IPS-18a (cell line): ENCODE results near the gene RBP3.

Source experiments
- H3K27ac ChIP-seq: one replicate; pipeline ENCODE4 v1.5.1; 2013; ENCODE audit warnings: low read length
- H3K27me3 ChIP-seq: one replicate; pipeline ENCODE4 v1.6.1; 2013; ENCODE audit warnings: mild to moderate bottlenecking, low read length; ENCODE audit not compliant: control insufficient read depth, insufficient read depth
- H3K36me3 ChIP-seq: one replicate; pipeline ENCODE4 v1.6.1; 2013; ENCODE audit warnings: low read depth, low read length; ENCODE audit not compliant: control insufficient read depth
- H3K4me1 ChIP-seq: one replicate; pipeline ENCODE4 v1.6.1; 2013; ENCODE audit warnings: low read depth, low read length; ENCODE audit not compliant: control insufficient read depth
- H3K4me3 ChIP-seq: one replicate; pipeline ENCODE4 v1.5.1; 2013; ENCODE audit warnings: low read length
- H3K9ac ChIP-seq: one replicate; pipeline ENCODE4 v1.6.1; 2013; ENCODE audit warnings: mild to moderate bottlenecking, low read length, moderate library complexity
- H3K9me3 ChIP-seq: one replicate; pipeline ENCODE4 v1.6.1; 2013; ENCODE audit warnings: low read depth, low read length; ENCODE audit not compliant: control insufficient read depth

Gene RBP3

DNA sequence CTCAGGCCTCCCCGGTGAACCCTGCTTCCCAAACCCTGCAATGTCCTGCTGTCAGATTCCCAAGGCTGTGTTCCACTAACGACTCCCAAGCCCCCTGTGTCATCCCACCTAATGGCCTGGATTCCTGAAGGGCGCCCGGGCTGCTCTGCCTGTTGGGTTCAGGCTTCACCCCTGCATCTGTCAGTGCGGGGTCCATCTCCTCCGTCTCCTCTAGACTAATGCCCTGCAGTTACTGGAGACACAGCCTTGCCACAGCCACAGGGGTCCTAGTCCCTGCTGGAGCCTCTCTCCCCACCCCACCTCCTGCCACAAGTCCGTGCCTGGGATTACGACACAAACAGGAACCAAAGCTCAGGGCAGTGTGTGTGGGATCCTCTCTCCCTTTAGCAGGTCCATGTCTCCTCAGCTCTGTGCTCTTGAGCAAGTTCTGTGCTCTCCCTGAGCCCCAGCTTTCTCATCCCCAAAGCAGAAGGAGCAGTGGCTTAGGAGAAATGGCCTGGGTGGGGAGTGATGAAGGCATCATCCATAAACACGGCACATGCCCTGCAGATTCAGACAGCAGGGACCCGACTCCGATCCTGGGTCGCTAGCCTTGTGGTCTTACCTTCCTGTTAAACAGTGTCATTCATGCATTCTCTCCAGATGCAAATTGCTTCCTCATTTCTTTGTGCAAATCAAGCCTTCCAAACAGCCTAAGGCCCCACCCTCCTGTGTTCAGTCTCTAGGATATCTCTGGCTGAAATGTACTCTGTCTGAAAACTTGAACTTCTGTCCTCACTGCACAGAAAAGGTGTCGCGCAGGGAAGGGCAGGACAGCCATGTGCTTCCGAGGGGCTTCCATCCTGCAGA is 8.2 kb upstream of the RBP3 start:
- no peak overlapping the region for H3K4me3 ChIP-seq
- no peak overlapping the region for H3K27ac ChIP-seq
- H3K4me1 ChIP-seq = peaks cover 11% of the 10 kb centered on the region
- no peak overlapping the region for H3K9ac ChIP-seq
- H3K9me3 ChIP-seq = no peaks in the 10 kb centered on the region
- no peaks in the 10 kb centered on the region for H3K27me3 ChIP-seq
- no peaks in the 10 kb centered on the region for H3K36me3 ChIP-seq

DNA sequence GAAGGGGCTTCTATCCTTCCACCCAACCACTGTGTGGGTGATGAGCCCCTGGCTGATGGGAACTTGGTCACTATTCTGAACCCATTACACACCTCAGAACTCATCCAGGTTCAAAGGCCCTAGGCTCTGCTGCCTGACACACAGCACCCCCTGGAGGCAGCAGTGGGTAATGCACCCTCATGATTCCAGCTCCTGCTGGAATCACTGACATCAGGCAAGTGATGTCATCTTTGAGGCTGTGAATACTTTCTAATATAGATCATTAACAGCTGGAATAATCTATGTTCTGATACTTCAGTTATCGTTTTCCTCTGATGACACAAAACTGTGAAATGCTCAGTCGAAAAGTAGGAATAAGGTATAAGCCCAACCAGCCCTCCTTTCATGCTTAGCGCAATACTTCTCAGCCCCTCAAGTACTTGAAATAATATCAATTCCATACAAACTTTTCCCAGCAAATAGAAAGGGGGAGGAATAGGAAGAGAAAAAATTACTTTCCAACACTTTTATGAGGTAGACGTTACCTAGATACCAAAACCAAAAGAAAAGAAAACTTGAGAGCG is 7.5 kb upstream of the RBP3 start:
- Histone ChIP-seq H3K27ac (no peak overlapping the region), H3K27me3 (no peaks in the 10 kb centered on the region), H3K36me3 (no peaks in the 10 kb centered on the region), H3K4me1 (peaks cover 11% of the 10 kb centered on the region), H3K4me3 (no peak overlapping the region), H3K9me3 (no peaks in the 10 kb centered on the region), H3K9ac (no peak overlapping the region)

DNA sequence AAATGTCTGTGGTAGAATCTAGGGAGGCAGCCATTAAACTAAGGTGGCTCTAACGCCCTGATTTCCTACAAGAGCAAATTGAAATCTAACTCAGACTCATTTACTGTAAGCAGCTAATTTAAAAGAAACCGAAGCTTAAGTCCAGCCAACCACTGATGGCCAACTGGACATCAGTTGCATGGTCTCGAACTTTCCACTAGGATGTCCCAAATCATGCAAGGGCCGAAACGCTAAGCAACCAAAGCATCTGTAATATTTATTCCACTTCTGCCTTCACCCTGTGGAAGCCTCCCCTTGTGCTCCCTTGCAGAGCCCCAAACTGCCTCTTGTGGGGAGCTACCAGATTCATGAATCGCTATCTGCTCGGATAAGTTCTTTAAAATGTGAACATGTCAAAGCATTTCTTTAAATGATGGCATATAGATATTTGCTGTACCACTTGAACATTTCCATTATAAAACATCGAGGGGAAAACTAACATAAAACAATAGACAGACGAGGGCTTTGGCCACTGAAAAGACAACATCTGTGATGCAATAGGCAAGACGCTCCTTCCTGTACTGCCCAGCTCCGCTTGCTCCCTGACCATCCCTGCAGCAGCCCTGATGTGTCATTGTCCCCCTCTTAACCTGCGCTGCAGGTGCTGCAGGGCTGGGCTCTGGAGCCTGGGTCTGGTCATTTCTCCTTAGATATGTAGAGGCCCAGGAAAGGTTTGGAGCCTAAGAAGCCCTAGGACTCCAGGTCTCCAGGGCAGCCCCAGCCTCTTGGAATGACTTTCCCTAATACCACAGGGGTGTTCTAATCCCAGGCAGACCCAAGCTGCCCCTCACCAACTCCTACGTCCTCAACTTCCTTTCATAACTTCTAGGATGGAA is 2.9 kb upstream of the RBP3 start:
- Histone ChIP-seq H3K9me3 (no peaks in the 10 kb centered on the region), H3K9ac (no peak overlapping the region), H3K4me3 (no peak overlapping the region), H3K27me3 (no peaks in the 10 kb centered on the region), H3K4me1 (peaks cover 11% of the 10 kb centered on the region), H3K36me3 (no peaks in the 10 kb centered on the region), H3K27ac (no peak overlapping the region)

DNA sequence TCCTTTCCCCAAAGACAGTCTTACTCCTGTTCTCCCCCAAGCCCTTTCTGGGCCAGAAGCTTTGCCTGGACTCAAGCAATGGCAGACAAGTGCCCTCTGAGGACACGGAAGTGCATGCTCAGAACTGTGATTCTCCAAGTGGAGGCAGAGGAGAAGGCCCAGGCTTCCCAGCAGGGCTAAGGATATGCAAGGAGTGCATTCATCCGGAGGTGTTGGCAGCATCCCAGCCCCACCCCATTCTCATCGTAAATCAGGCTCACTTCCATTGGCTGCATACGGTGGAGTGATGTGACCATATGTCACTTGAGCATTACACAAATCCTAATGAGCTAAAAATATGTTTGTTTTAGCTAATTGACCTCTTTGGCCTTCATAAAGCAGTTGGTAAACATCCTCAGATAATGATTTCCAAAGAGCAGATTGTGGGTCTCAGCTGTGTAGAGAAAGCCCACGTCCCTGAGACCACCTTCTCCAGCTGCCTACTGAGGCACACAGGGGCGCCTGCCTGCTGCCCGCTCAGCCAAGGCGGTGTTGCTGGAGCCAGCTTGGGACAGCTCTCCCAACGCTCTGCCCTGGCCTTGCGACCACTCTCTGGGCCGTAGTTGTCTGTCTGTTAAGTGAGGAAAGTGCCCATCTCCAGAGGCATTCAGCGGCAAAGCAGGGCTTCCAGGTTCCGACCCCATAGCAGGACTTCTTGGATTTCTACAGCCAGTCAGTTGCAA is 1.4 kb upstream of the RBP3 start:
- no peak overlapping the region for H3K4me3 ChIP-seq
- no peak overlapping the region for H3K9ac ChIP-seq
- H3K36me3 ChIP-seq = no peaks in the 10 kb centered on the region
- H3K9me3 ChIP-seq = no peaks in the 10 kb centered on the region
- H3K27me3 ChIP-seq = no peaks in the 10 kb centered on the region
- no peak overlapping the region for H3K27ac ChIP-seq
- H3K4me1 ChIP-seq = peaks cover 11% of the 10 kb centered on the region

DNA sequence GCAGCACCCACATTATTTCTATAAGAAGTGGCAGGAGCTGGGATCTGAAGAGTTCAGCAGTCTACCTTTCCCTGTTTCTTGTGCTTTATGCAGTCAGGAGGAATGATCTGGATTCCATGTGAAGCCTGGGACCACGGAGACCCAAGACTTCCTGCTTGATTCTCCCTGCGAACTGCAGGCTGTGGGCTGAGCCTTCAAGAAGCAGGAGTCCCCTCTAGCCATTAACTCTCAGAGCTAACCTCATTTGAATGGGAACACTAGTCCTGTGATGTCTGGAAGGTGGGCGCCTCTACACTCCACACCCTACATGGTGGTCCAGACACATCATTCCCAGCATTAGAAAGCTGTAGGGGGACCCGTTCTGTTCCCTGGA is 874 bp upstream of the RBP3 start:
- no peak overlapping the region for H3K4me3 ChIP-seq
- no peak overlapping the region for H3K9ac ChIP-seq
- no peaks in the 10 kb centered on the region for H3K27me3 ChIP-seq
- peaks cover 8% of the 10 kb centered on the region for H3K4me1 ChIP-seq
- no peak overlapping the region for H3K27ac ChIP-seq
- H3K36me3 ChIP-seq = no peaks in the 10 kb centered on the region
- H3K9me3 ChIP-seq = no peaks in the 10 kb centered on the region

DNA sequence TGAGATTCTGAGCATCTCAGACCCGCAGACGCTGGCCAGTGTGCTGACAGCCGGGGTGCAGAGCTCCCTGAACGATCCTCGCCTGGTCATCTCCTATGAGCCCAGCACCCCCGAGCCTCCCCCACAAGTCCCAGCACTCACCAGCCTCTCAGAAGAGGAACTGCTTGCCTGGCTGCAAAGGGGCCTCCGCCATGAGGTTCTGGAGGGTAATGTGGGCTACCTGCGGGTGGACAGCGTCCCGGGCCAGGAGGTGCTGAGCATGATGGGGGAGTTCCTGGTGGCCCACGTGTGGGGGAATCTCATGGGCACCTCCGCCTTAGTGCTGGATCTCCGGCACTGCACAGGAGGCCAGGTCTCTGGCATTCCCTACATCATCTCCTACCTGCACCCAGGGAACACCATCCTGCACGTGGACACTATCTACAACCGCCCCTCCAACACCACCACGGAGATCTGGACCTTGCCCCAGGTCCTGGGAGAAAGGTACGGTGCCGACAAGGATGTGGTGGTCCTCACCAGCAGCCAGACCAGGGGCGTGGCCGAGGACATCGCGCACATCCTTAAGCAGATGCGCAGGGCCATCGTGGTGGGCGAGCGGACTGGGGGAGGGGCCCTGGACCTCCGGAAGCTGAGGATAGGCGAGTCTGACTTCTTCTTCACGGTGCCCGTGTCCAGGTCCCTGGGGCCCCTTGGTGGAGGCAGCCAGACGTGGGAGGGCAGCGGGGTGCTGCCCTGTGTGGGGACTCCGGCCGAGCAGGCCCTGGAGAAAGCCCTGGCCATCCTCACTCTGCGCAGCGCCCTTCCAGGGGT is 703 bp downstream of the RBP3 start:
- no peaks in the 10 kb centered on the region for H3K36me3 ChIP-seq
- no peaks in the 10 kb centered on the region for H3K4me1 ChIP-seq
- H3K27me3 ChIP-seq = no peaks in the 10 kb centered on the region
- no peaks in the 10 kb centered on the region for H3K9me3 ChIP-seq
- H3K4me3 ChIP-seq = no peak overlapping the region
- no peak overlapping the region for H3K9ac ChIP-seq
- no peak overlapping the region for H3K27ac ChIP-seq

DNA sequence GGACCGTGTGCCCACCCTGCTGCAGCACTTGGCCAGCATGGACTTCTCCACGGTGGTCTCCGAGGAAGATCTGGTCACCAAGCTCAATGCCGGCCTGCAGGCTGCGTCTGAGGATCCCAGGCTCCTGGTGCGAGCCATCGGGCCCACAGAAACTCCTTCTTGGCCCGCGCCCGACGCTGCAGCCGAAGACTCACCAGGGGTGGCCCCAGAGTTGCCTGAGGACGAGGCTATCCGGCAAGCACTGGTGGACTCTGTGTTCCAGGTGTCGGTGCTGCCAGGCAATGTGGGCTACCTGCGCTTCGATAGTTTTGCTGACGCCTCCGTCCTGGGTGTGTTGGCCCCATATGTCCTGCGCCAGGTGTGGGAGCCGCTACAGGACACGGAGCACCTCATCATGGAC is 1.4 kb downstream of the RBP3 start:
- no peak overlapping the region for H3K4me3 ChIP-seq
- H3K4me1 ChIP-seq = no peaks in the 10 kb centered on the region
- H3K36me3 ChIP-seq = no peaks in the 10 kb centered on the region
- H3K9me3 ChIP-seq = no peaks in the 10 kb centered on the region
- no peak overlapping the region for H3K9ac ChIP-seq
- no peaks in the 10 kb centered on the region for H3K27me3 ChIP-seq
- no peak overlapping the region for H3K27ac ChIP-seq

DNA sequence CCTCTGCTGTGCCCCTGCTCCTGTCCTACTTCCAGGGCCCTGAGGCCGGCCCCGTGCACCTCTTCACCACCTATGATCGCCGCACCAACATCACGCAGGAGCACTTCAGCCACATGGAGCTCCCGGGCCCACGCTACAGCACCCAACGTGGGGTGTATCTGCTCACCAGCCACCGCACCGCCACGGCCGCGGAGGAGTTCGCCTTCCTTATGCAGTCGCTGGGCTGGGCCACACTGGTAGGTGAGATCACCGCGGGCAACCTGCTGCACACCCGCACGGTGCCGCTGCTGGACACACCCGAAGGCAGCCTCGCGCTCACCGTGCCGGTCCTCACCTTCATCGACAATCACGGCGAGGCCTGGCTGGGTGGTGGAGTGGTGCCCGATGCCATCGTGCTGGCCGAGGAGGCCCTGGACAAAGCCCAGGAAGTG is 1.8 kb downstream of the RBP3 start:
- Histone ChIP-seq H3K9ac (no peak overlapping the region), H3K27me3 (no peaks in the 10 kb centered on the region), H3K4me3 (no peak overlapping the region), H3K27ac (no peak overlapping the region), H3K9me3 (no peaks in the 10 kb centered on the region), H3K4me1 (no peaks in the 10 kb centered on the region), H3K36me3 (no peaks in the 10 kb centered on the region)

DNA sequence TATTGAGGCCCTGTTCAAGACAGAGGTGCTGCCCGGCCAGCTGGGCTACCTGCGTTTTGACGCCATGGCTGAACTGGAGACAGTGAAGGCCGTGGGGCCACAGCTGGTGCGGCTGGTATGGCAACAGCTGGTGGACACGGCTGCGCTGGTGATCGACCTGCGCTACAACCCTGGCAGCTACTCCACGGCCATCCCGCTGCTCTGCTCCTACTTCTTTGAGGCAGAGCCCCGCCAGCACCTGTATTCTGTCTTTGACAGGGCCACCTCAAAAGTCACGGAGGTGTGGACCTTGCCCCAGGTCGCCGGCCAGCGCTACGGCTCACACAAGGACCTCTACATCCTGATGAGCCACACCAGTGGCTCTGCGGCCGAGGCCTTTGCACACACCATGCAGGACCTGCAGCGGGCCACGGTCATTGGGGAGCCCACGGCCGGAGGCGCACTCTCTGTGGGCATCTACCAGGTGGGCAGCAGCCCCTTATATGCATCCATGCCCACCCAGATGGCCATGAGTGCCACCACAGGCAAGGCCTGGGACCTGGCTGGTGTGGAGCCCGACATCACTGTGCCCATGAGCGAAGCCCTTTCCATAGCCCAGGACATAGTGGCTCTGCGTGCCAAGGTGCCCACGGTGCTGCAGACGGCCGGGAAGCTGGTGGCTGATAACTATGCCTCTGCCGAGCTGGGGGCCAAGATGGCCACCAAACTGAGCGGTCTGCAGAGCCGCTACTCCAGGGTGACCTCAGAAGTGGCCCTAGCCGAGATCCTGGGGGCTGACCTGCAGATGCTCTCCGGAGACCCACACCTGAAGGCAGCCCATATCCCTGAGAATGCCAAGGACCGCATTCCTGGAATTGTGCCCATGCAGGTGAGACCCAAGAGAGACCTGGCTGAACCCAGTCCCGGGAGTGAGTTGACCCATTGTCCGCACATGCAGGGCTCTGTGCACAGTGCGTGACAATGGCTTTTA is 2.8 kb downstream of the RBP3 start:
- Histone ChIP-seq H3K9ac (no peak overlapping the region), H3K4me1 (no peaks in the 10 kb centered on the region), H3K27me3 (no peaks in the 10 kb centered on the region), H3K9me3 (no peaks in the 10 kb centered on the region), H3K36me3 (no peaks in the 10 kb centered on the region), H3K4me3 (no peak overlapping the region), H3K27ac (no peak overlapping the region)
